Breast epithelium (tissue), 4 donors: ENCODE results near the gene SMIM30. TPM values are rescaled to one million over a fixed set of nuclear protein-coding genes. Genes with fewer than 3 reads are reported as not detected.
"Not testable (repeated sequence)": the region's sequence is repeated elsewhere in the genome, so short reads cannot be mapped to it uniquely, and the experiment has no call there.

ENCODE experiments used
- DNase-seq, 2 donors: peaks; one replicate each; pipeline ENCODE4 v3.0.0-alpha.2; 2019; ENCODE audit warnings: low spot score in 2 of 2
- H3K27ac ChIP-seq, 2 donors: fragments of 200-600 bp; sonication (generic) in 1 of 2; one replicate each; pipeline ENCODE4 v1.5.1; 2016 to 2019; ENCODE audit warnings: mild to moderate bottlenecking in 1 of 2
- H3K27me3 ChIP-seq, 2 donors: fragments of 200-600 bp; sonication (generic) in 1 of 2; one replicate each; pipeline versions ENCODE4 v1.5.1 to v1.6.0; 2017 to 2019; ENCODE audit warnings: control low read depth in 1 of 2, mild to moderate bottlenecking in 1 of 2
- H3K36me3 ChIP-seq: fragments of 200-600 bp; one replicate; pipeline ENCODE4 v1.5.1; 2019
- H3K4me1 ChIP-seq, 2 donors: fragments of 200-600 bp; sonication (generic); one replicate each; pipeline ENCODE4 v1.5.1; 2016 to 2019; ENCODE audit warnings: control low read depth in 1 of 2
- H3K4me3 ChIP-seq, 3 donors: fragments of 200-600 bp; sonication (generic); 1 replicate in 2 of 3; 2 replicates in 1 of 3; pipeline ENCODE4 v1.5.1; 2016 to 2019; ENCODE audit warnings: mild to moderate bottlenecking in 3 of 3, moderate library complexity in 2 of 3
- H3K9me3 ChIP-seq, 2 donors: fragments of 200-600 bp; sonication (generic) in 1 of 2; one replicate each; pipeline ENCODE4 v1.5.1; 2016 to 2019; ENCODE audit warnings: control low read depth in 1 of 2
- POLR2A ChIP-seq: fragments of 450-650 bp; IDR thresholded peaks from one replicate; pipeline ENCODE4 v1.6.1; 2016; ENCODE audit warnings: antibody characterized with exemption, mild to moderate bottlenecking, moderate library complexity
- POLR2AphosphoS5 ChIP-seq, 3 donors: sonication (generic); formaldehyde crosslinking; IDR thresholded peaks; one replicate each; pipeline ENCODE4 v1.6.1; 2017; ENCODE audit warnings: antibody characterized with exemption in 3 of 3
- intact Hi-C: fragments of 100-400 bp; cut with DNase I; formaldehyde crosslinking; loops from one replicate; pipeline ENCODE4 v1.15.1; 2023; ENCODE audit warnings: low total_unique reads
- total RNA-seq, 3 donors: library from RNA; depleted of rRNA; stranded (reverse); fragments of >200 nt; gene quantifications; one replicate each; pipeline ENCODE4 v1.1.0, GENCODE V29; 2016
- TF ChIP-seq, protein P1 (sequence below), 3 donors: fragments of 450-650 bp; IDR thresholded peaks; one replicate each; pipeline ENCODE4 v1.5.1; 2016 to 2017; ENCODE audit warnings: antibody characterized with exemption in 3 of 3, mild to moderate bottlenecking in 3 of 3, moderate library complexity in 3 of 3

The SMIM30 gene
- total RNA-seq, 3 donors from 2014 or later, result 32.1 to 42.1 (median 40.8) TPM

GRCh38 chr7:113125728-113126127, 7.4 kb upstream of the SMIM30 start:
- Histone ChIP-seq H3K4me3 (no peak overlapping the region), H3K9me3 (no peaks in the 10 kb centered on the region), H3K36me3 (no peaks in the 10 kb centered on the region), H3K27ac (no peak overlapping the region), H3K27me3 (no peaks in the 10 kb centered on the region), H3K4me1 (no peaks in the 10 kb centered on the region)
- no peak for DNase-seq
- intact Hi-C loops, result no loop called here
- TF ChIP-seq POLR2A, result no peak
- no peak for TF ChIP-seq POLR2AphosphoS5 (IDR thresholded peaks at IDR 0.05)
- TF ChIP-seq, protein P1, sequence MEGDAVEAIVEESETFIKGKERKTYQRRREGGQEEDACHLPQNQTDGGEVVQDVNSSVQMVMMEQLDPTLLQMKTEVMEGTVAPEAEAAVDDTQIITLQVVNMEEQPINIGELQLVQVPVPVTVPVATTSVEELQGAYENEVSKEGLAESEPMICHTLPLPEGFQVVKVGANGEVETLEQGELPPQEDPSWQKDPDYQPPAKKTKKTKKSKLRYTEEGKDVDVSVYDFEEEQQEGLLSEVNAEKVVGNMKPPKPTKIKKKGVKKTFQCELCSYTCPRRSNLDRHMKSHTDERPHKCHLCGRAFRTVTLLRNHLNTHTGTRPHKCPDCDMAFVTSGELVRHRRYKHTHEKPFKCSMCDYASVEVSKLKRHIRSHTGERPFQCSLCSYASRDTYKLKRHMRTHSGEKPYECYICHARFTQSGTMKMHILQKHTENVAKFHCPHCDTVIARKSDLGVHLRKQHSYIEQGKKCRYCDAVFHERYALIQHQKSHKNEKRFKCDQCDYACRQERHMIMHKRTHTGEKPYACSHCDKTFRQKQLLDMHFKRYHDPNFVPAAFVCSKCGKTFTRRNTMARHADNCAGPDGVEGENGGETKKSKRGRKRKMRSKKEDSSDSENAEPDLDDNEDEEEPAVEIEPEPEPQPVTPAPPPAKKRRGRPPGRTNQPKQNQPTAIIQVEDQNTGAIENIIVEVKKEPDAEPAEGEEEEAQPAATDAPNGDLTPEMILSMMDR (IDR thresholded peaks at IDR 0.05), result no peak

GRCh38 chr7:113122744-113123143, 4.4 kb upstream of the SMIM30 start:
- no peak for DNase-seq
- Histone ChIP-seq H3K36me3 (no peaks in the 10 kb centered on the region), H3K9me3 (no peaks in the 10 kb centered on the region), H3K4me1 (no peaks in the 10 kb centered on the region), H3K27me3 (no peaks in the 10 kb centered on the region), H3K27ac (no peak overlapping the region), H3K4me3 (no peak overlapping the region)
- intact Hi-C loops, result no loop called here
- no peak for TF ChIP-seq POLR2A
- TF ChIP-seq POLR2AphosphoS5 (IDR thresholded peaks at IDR 0.05), result no peak
- TF ChIP-seq, protein P1 (IDR thresholded peaks at IDR 0.05), result no peak

GRCh38 chr7:113120647-113121046, 2.3 kb upstream of the SMIM30 start:
- no peaks in the 10 kb centered on the region for H3K27me3 ChIP-seq
- no peak overlapping the region for H3K27ac ChIP-seq
- H3K36me3 ChIP-seq, result no peaks in the 10 kb centered on the region
- H3K4me3 ChIP-seq, result no peak overlapping the region
- no peak for DNase-seq
- TF ChIP-seq POLR2AphosphoS5 (IDR thresholded peaks at IDR 0.05), result no peak
- TF ChIP-seq, protein P1 (IDR thresholded peaks at IDR 0.05), result no peak
- TF ChIP-seq POLR2A, result no peak
- no peaks in the 10 kb centered on the region for H3K4me1 ChIP-seq
- H3K9me3 ChIP-seq, result no peaks in the 10 kb centered on the region
- intact Hi-C loops, result no loop called here

DNA sequence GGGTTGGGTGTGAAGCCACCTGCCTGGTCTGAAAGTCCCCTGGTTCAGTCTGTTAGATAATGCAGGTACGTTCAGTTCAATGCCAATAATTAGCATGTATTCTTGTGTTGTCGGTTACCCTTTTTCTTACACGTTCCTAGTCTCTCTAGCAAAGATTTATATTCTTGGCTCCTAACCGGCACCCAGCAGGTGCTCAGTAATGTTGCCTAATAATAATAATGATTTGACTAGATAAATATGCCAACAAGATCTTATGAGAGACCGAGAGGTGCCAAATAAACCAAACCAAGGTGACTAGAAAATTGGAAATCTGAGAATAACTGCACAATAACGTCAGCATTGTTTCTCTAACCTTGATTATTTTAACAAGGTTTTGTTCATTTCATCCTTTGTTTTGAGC, 1.1 kb upstream of the SMIM30 start:
- no peaks in the 10 kb centered on the region for H3K27me3 ChIP-seq
- no peak overlapping the region for H3K27ac ChIP-seq
- H3K9me3 ChIP-seq, result no peaks in the 10 kb centered on the region
- H3K4me1 ChIP-seq, result no peaks in the 10 kb centered on the region
- peak overlapping the region in 1 of 3 donors; percentile 63 for H3K4me3 ChIP-seq
- no peaks in the 10 kb centered on the region for H3K36me3 ChIP-seq
- intact Hi-C loops, result no loop called here
- no peak for DNase-seq
- TF ChIP-seq, protein P1 (IDR thresholded peaks at IDR 0.05), result no peak
- TF ChIP-seq POLR2AphosphoS5 (IDR thresholded peaks at IDR 0.05) (no peak), POLR2A (no peak)

- H3K36me3 ChIP-seq, H3K4me1 ChIP-seq, H3K9me3 ChIP-seq, H3K27me3 ChIP-seq, DNase-seq, intact Hi-C loops, H3K27ac ChIP-seq: not testable (repeated sequence)
- peak overlapping the region in 1 of 3 donors; percentile 78 for H3K4me3 ChIP-seq
These were observed 980 bp downstream of the SMIM30 start for GRCh38 chr7:113117374-113117774.

DNA sequence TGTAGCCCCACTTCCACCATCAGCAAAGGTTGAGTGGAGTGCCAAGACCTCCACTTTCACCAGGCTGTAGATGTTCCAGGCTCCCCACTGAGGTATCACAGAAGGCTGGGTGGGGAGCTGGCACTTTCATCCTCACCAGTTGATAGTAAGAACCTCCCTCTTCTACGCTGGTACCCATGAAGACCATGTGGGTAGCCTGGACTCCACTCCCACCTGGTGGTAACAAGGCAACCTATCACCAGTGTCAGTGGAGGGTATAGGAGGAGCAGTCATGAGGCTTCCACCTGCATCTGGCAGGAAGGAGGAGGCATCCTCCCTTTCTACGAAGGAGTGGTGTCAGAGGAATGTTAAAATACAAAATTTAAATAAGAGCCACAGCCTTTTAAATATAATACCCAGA, 4.4 kb downstream of the SMIM30 start:
- Histone ChIP-seq H3K27me3 (no peaks in the 10 kb centered on the region), H3K36me3 (no peaks in the 10 kb centered on the region), H3K4me1 (no peaks in the 10 kb centered on the region), H3K4me3 (no peak overlapping the region), H3K9me3 (no peaks in the 10 kb centered on the region), H3K27ac (no peak overlapping the region)
- DNase-seq, result no peak
- intact Hi-C loops, result no loop called here
- TF ChIP-seq, protein P1 (IDR thresholded peaks at IDR 0.05), result no peak
- no peak for TF ChIP-seq POLR2A
